ENCODE results near the gene RNF150.
A peak's percentile ranks its signal among the peaks of the same experiment; 100 is the strongest.

The RNF150 gene

GRCh38 chr4:141127884-141128283 is 5.4 kb downstream of the RNF150 start:
- peak overlapping the region; percentile 1 for H3K4me2 ChIP-seq (ENCODE audit: low read length)
- no peaks in the 10 kb centered on the region for H3K36me3 ChIP-seq (ENCODE audit: insufficient read depth, low read length)
- H3K9me3 ChIP-seq (replicated peaks; ENCODE audit: low read length): no peaks in the 10 kb centered on the region
- H3K4me1 ChIP-seq (ENCODE audit: control insufficient read depth, insufficient read depth, low read length): peaks cover 19% of the 10 kb centered on the region
- no peak overlapping the region for H3K4me3 ChIP-seq (ENCODE audit: low read length)
- no peaks in the 10 kb centered on the region for H3K27me3 ChIP-seq (ENCODE audit: control insufficient read depth, insufficient read depth, low read length)
- H3K9ac ChIP-seq (ENCODE audit: low read depth, low read length): no peak overlapping the region

GRCh38 chr4:141126769-141127168 is 6.5 kb downstream of the RNF150 start:
- Histone ChIP-seq H3K36me3 (ENCODE audit: insufficient read depth, low read length) (no peaks in the 10 kb centered on the region), H3K4me1 (ENCODE audit: control insufficient read depth, insufficient read depth, low read length) (peaks cover 18% of the 10 kb centered on the region), H3K27me3 (ENCODE audit: control insufficient read depth, insufficient read depth, low read length) (no peaks in the 10 kb centered on the region), H3K9ac (ENCODE audit: low read depth, low read length) (no peak overlapping the region), H3K9me3 (replicated peaks; ENCODE audit: low read length) (no peaks in the 10 kb centered on the region), H3K4me3 (ENCODE audit: low read length) (no peak overlapping the region), H3K4me2 (ENCODE audit: low read length) (no peak overlapping the region)

GRCh38 chr4:141124224-141124623 is 9.0 kb downstream of the RNF150 start:
- no peak overlapping the region for H3K4me2 ChIP-seq (ENCODE audit: low read length)

GRCh38 chr4:141121768-141122454 is 11.4 kb downstream of the RNF150 start:
- Histone ChIP-seq H3K27me3 (ENCODE audit: control insufficient read depth, insufficient read depth, low read length) (no peaks in the 10 kb centered on the region), H3K4me2 (ENCODE audit: low read length) (no peak overlapping the region), H3K4me3 (ENCODE audit: low read length) (no peak overlapping the region), H3K9ac (ENCODE audit: low read depth, low read length) (no peak overlapping the region), H3K4me1 (ENCODE audit: control insufficient read depth, insufficient read depth, low read length) (no peaks in the 10 kb centered on the region), H3K36me3 (ENCODE audit: insufficient read depth, low read length) (no peaks in the 10 kb centered on the region), H3K9me3 (replicated peaks; ENCODE audit: low read length) (no peaks in the 10 kb centered on the region)

More at GRCh38 chr4:141124224-141124623, 9.0 kb downstream of the RNF150 start:
- Histone ChIP-seq H3K27me3 (ENCODE audit: control insufficient read depth, insufficient read depth, low read length) (no peaks in the 10 kb centered on the region), H3K9ac (ENCODE audit: low read depth, low read length) (no peak overlapping the region), H3K9me3 (replicated peaks; ENCODE audit: low read length) (no peaks in the 10 kb centered on the region), H3K4me3 (ENCODE audit: low read length) (no peak overlapping the region), H3K36me3 (ENCODE audit: insufficient read depth, low read length) (no peaks in the 10 kb centered on the region), H3K4me1 (ENCODE audit: control insufficient read depth, insufficient read depth, low read length) (no peaks in the 10 kb centered on the region)

- no peaks in the 10 kb centered on the region for H3K9me3 ChIP-seq (replicated peaks; ENCODE audit: low read length)
- H3K4me1 ChIP-seq (ENCODE audit: control insufficient read depth, insufficient read depth, low read length): no peaks in the 10 kb centered on the region
- H3K9ac ChIP-seq (ENCODE audit: low read depth, low read length): no peak overlapping the region
- H3K36me3 ChIP-seq (ENCODE audit: insufficient read depth, low read length): no peaks in the 10 kb centered on the region
- H3K4me2 ChIP-seq (ENCODE audit: low read length): no peak overlapping the region
- no peak overlapping the region for H3K4me3 ChIP-seq (ENCODE audit: low read length)
- H3K27me3 ChIP-seq (ENCODE audit: control insufficient read depth, insufficient read depth, low read length): no peaks in the 10 kb centered on the region
Observed at GRCh38 chr4:141121101-141121500, 12.2 kb downstream of the RNF150 start.

GRCh38 chr4:141120036-141120593 is 13.2 kb downstream of the RNF150 start:
- Histone ChIP-seq H3K9me3 (replicated peaks; ENCODE audit: low read length) (no peaks in the 10 kb centered on the region), H3K9ac (ENCODE audit: low read depth, low read length) (no peak overlapping the region), H3K4me2 (ENCODE audit: low read length) (no peak overlapping the region), H3K36me3 (ENCODE audit: insufficient read depth, low read length) (no peaks in the 10 kb centered on the region), H3K4me1 (ENCODE audit: control insufficient read depth, insufficient read depth, low read length) (no peaks in the 10 kb centered on the region), H3K27me3 (ENCODE audit: control insufficient read depth, insufficient read depth, low read length) (no peaks in the 10 kb centered on the region), H3K4me3 (ENCODE audit: low read length) (no peak overlapping the region)

- Histone ChIP-seq H3K4me3 (ENCODE audit: low read length) (no peak overlapping the region), H3K4me1 (ENCODE audit: control insufficient read depth, insufficient read depth, low read length) (no peaks in the 10 kb centered on the region), H3K27me3 (ENCODE audit: control insufficient read depth, insufficient read depth, low read length) (no peaks in the 10 kb centered on the region), H3K9me3 (replicated peaks; ENCODE audit: low read length) (no peaks in the 10 kb centered on the region), H3K9ac (ENCODE audit: low read depth, low read length) (no peak overlapping the region), H3K4me2 (ENCODE audit: low read length) (no peak overlapping the region), H3K36me3 (ENCODE audit: insufficient read depth, low read length) (no peaks in the 10 kb centered on the region)
Observed at GRCh38 chr4:141119071-141119470, 14.2 kb downstream of the RNF150 start.

- Histone ChIP-seq H3K4me2 (ENCODE audit: low read length) (no peak overlapping the region), H3K27me3 (ENCODE audit: control insufficient read depth, insufficient read depth, low read length) (no peaks in the 10 kb centered on the region), H3K36me3 (ENCODE audit: insufficient read depth, low read length) (no peaks in the 10 kb centered on the region), H3K9me3 (replicated peaks; ENCODE audit: low read length) (no peaks in the 10 kb centered on the region), H3K4me1 (ENCODE audit: control insufficient read depth, insufficient read depth, low read length) (no peaks in the 10 kb centered on the region), H3K9ac (ENCODE audit: low read depth, low read length) (no peak overlapping the region), H3K4me3 (ENCODE audit: low read length) (no peak overlapping the region)
Observed at GRCh38 chr4:141118381-141118780, 14.9 kb downstream of the RNF150 start.

GRCh38 chr4:141117935-141118334 is 15.3 kb downstream of the RNF150 start:
- H3K27me3 ChIP-seq (ENCODE audit: control insufficient read depth, insufficient read depth, low read length): no peaks in the 10 kb centered on the region
- no peak overlapping the region for H3K4me2 ChIP-seq (ENCODE audit: low read length)
- H3K9ac ChIP-seq (ENCODE audit: low read depth, low read length): no peak overlapping the region
- no peaks in the 10 kb centered on the region for H3K4me1 ChIP-seq (ENCODE audit: control insufficient read depth, insufficient read depth, low read length)
- no peak overlapping the region for H3K4me3 ChIP-seq (ENCODE audit: low read length)
- no peaks in the 10 kb centered on the region for H3K36me3 ChIP-seq (ENCODE audit: insufficient read depth, low read length)
- no peaks in the 10 kb centered on the region for H3K9me3 ChIP-seq (replicated peaks; ENCODE audit: low read length)

- H3K36me3 ChIP-seq (ENCODE audit: insufficient read depth, low read length): no peaks in the 10 kb centered on the region
- H3K27me3 ChIP-seq (ENCODE audit: control insufficient read depth, insufficient read depth, low read length): no peaks in the 10 kb centered on the region
- no peak overlapping the region for H3K9ac ChIP-seq (ENCODE audit: low read depth, low read length)
- H3K4me1 ChIP-seq (ENCODE audit: control insufficient read depth, insufficient read depth, low read length): no peaks in the 10 kb centered on the region
- no peaks in the 10 kb centered on the region for H3K9me3 ChIP-seq (replicated peaks; ENCODE audit: low read length)
- H3K4me3 ChIP-seq (ENCODE audit: low read length): no peak overlapping the region
- no peak overlapping the region for H3K4me2 ChIP-seq (ENCODE audit: low read length)
Observed at GRCh38 chr4:141109983-141110382, 23.3 kb downstream of the RNF150 start.

- no peaks in the 10 kb centered on the region for H3K9me3 ChIP-seq (replicated peaks; ENCODE audit: low read length)
- no peaks in the 10 kb centered on the region for H3K36me3 ChIP-seq (ENCODE audit: insufficient read depth, low read length)
- no peak overlapping the region for H3K9ac ChIP-seq (ENCODE audit: low read depth, low read length)
- H3K4me3 ChIP-seq (ENCODE audit: low read length): no peak overlapping the region
- H3K4me2 ChIP-seq (ENCODE audit: low read length): no peak overlapping the region
- no peaks in the 10 kb centered on the region for H3K4me1 ChIP-seq (ENCODE audit: control insufficient read depth, insufficient read depth, low read length)
- no peaks in the 10 kb centered on the region for H3K27me3 ChIP-seq (ENCODE audit: control insufficient read depth, insufficient read depth, low read length)
Observed at GRCh38 chr4:141107927-141108326, 25.3 kb downstream of the RNF150 start.

- no peaks in the 10 kb centered on the region for H3K9me3 ChIP-seq (replicated peaks; ENCODE audit: low read length)
- peaks cover 16% of the 10 kb centered on the region for H3K4me1 ChIP-seq (ENCODE audit: control insufficient read depth, insufficient read depth, low read length)
- no peak overlapping the region for H3K4me3 ChIP-seq (ENCODE audit: low read length)
- no peaks in the 10 kb centered on the region for H3K36me3 ChIP-seq (ENCODE audit: insufficient read depth, low read length)
- H3K4me2 ChIP-seq (ENCODE audit: low read length): peak overlapping the region; percentile 38
- no peak overlapping the region for H3K9ac ChIP-seq (ENCODE audit: low read depth, low read length)
- no peaks in the 10 kb centered on the region for H3K27me3 ChIP-seq (ENCODE audit: control insufficient read depth, insufficient read depth, low read length)
Observed at GRCh38 chr4:141102367-141102766, 30.9 kb downstream of the RNF150 start.
